GM23248 (cell line): ENCODE measurements around the gene LAMTOR2.

Experiments
- EZH2 ChIP-seq: fragments of 200-600 bp; sonication (generic); IDR thresholded peaks from 2 replicates; pipeline ENCODE4 v1.6.1; 2018; ENCODE audit warnings: antibody characterized with exemption, mild to moderate bottlenecking; ENCODE audit not compliant: insufficient read depth, poor library complexity, severe bottlenecking
- EZH2phosphoT487 ChIP-seq: fragments of 200-600 bp; sonication (generic); IDR thresholded peaks from 2 replicates; pipeline ENCODE4 v1.6.1; 2018; ENCODE audit warnings: antibody characterized with exemption, moderate library complexity, mild to moderate bottlenecking, low read depth; ENCODE audit not compliant: insufficient read depth

- TF ChIP-seq EZH2 (no peak), EZH2phosphoT487 (no peak)
Measured at GRCh38 chr1:156106624-156107488, 52.3 kb downstream of the LAMTOR2 start.
